Measurements from ENCODE around the gene RALGPS1. TPM values are rescaled to one million over a fixed set of nuclear protein-coding genes. Genes with fewer than 3 reads are reported as not detected.
"Not testable (repeated sequence)": the region's sequence is repeated elsewhere in the genome, so short reads cannot be mapped to it uniquely, and the experiment has no call there.

Gene RALGPS1
- total RNA-seq, 1 donor from 2014 or later = 48.8 TPM

DNA sequence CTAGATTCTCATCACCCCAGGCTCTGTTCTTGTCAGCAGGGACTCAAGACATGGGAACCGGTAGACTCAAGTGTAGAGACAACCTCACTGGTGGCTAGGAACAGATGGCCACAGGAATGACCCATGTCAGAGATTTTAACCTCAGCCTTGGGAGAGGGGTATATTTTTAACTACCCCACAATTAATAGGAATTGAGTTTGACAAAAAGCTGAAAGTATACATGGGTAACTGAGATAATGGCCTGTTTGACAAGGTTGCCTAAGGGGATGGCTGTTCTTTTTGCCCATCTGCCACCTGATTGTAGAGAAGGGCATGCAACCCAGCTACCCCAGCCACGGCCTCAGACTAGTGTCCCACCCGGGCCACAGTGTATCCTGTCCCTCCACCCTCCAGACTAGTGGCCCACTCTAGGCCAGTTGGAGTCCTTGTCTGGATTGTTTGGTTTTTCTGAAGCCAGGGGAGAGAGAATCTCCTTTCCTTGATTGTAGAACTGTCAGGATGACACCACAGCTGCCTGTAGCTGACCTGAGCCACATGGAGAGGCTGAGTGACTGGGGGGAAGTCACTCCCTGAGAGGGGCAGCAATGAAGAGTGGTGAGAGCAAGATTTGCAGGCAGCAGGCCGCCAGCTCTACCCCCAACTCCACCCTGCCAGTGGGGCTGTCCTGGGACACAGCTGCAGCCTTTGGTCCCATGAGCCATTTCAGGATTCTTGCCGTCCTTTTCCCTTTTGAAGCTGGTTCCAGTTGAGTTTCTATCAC is 222.5 kb downstream of the RALGPS1 start:
- DNase-seq (ENCODE audit: low spot score) = peak; percentile 38

GRCh38 chr9:127137640-127138360 is 223.2 kb downstream of the RALGPS1 start:
- DNase-seq (ENCODE audit: low spot score) = no peak

DNA sequence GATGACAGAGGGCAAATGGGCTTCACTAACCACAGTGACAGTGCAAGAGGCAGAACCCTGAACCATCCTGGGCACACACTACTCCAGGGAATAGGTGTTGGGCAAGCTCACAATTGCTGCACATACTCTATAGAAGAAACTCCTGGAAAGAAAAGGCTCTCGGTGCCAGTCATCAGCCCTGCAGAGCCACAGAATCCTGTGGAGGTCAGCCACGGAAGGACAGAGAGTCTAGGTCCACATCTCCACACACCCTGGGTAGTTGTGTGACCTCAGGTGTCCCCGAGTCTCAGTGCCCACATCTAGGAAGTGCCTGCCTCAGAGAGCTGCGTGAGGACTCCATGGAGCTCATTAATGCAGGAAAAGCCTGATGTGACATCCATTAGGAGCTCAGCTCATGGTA is 223.9 kb downstream of the RALGPS1 start:
- DNase-seq (ENCODE audit: low spot score) = no peak

DNA sequence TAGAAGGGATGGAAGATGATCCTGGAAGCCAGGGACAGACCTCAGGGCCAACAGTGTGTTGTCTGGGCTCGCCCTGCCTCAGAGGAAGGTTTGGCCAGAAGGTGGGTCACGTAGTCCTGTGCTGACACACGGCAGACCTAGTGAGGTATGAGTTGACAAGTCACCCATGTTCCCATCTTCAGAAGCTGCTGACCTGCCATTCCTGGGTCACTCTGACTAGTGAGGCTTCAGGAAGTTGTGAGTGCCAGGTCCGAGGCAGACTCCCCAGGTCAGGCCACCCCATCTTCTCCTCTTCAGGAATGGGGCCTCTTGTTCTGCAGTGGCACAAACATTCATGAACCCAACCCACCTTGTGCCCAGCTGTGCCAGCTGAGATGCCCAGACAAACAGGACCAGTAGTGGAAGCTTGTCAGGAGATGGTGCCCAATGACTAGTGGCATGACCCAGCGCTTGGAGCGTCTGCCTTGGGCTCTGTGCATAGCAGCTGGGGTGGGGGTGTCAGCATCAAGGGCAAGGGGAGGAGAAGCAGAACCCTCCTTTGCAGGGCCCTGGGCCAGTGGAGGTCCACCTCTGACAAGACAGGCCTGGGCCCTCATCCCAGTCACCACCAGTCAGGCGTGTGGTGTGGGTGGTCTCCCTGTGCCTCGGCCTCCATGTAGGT is 224.6 kb downstream of the RALGPS1 start:
- DNase-seq (ENCODE audit: low spot score) = peak; percentile 35

- peak; percentile 35 for DNase-seq (ENCODE audit: low spot score)
Measured at GRCh38 chr9:127139775-127140174, 225.2 kb downstream of the RALGPS1 start.

- peak; percentile 35 for DNase-seq (ENCODE audit: low spot score)
Measured at GRCh38 chr9:127140181-127140580, 225.6 kb downstream of the RALGPS1 start.

- peak; percentile 40 for DNase-seq (ENCODE audit: low spot score)
Measured at GRCh38 chr9:127140842-127141675, 226.5 kb downstream of the RALGPS1 start.

DNA sequence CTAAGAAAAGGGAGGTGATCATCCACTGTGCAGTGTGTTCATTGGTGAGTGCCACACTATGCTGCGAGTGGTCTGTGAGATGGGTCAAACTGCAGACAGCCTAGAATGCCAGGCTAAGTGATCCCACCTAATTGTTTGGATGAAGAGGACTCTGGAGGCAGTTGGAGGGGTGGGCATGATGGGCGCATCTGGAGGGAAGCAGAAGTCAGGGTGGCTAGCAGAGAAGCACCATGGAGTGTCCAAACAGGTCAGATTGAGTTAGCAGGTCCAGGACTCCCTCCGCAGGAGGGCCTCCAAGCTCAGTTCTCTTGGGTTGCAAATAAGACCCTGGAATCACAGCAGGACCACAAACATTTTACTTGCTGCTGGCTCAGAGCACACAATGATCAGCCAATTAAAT is 227.7 kb downstream of the RALGPS1 start:
- DNase-seq (ENCODE audit: low spot score) = no peak

DNA sequence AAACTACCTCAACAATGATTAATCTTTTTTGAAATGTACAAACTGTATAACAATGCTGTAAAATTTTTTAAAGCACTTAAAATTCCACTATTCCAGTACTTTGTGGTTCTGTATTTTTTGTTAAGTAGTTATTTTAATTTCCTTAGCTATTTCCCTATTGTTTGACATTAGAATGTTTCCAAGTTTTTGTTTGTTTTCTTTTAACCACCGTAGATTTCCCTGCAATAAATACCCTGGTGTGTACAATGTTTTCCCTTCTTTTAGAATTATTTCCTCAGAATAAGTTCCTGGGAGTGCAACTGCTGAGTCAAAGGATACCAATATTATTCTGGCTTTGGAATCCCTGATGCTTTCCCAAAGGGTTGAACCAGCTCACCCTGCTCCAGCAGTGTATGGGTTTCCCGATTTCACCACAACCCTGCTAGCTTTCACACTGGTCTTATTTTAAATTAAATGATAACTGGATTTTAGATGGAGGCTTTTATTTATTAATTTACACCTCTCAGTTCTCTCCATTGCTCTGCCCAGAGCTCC is 228.4 kb downstream of the RALGPS1 start:
- DNase-seq (ENCODE audit: low spot score) = no peak

GRCh38 chr9:127143920-127144465 is 229.4 kb downstream of the RALGPS1 start:
- DNase-seq (ENCODE audit: low spot score) = peak; percentile 29

DNA sequence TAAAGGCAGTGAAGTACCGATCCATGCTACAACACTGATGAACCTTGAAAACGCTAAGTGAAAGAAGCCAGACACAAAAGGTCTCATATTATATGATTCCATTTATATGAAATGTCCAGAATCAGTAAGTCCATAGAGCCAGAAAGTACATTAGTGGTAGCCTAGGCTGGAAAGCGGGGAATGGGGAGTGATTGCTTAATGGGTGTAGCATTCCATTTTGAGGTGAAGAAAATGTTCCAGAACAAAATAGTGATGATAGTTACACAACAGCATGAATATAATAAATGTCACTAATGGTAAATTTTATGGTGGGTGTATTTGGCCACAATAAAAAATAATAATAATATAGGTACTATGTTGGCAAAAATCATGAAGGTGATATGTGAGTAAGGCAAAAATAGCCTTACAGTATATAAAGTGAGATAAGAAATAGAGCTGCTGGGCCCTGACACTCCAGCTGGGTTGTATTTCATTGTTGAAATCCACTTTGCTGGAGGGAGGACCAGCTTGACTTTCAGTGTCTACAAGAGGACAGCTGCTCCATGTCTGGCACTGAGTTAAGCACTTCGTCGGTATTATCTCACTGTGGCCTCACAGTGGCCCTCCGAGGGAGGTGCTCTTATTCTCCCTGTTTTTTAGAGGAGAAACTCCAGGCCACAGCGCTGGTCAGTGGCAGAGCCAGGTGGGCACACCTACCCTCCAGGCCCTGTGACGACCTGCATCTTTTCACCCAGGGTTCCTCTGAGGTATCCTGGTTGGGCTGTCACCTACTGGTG is 230.3 kb downstream of the RALGPS1 start:
- DNase-seq (ENCODE audit: low spot score) = peak; percentile 48

DNA sequence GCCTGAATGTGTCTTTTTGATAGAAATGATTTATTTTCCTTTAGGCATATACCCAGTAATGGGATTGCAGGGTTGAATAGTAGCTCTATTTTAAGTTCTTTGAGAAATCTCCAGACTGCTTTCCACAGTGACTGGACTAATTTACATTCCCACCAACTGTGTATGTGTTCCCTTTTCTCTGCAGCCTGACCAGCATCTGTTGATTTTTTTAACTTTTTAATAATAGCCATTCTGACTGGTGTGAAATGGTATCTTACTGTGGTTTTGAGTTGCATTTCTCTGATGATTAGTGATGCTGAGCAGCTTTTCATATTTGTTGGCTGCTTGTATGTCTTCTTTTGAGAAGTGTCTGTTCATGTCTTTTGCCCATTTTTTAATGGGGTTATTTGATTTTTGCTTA is 232.3 kb downstream of the RALGPS1 start:
- not testable (repeated sequence) for DNase-seq (ENCODE audit: low spot score)

- no peak for DNase-seq (ENCODE audit: low spot score)
Measured at GRCh38 chr9:127147251-127147650, 232.7 kb downstream of the RALGPS1 start.

- no peak for DNase-seq (ENCODE audit: low spot score)
Measured at GRCh38 chr9:127148014-127148413, 233.4 kb downstream of the RALGPS1 start.

DNA sequence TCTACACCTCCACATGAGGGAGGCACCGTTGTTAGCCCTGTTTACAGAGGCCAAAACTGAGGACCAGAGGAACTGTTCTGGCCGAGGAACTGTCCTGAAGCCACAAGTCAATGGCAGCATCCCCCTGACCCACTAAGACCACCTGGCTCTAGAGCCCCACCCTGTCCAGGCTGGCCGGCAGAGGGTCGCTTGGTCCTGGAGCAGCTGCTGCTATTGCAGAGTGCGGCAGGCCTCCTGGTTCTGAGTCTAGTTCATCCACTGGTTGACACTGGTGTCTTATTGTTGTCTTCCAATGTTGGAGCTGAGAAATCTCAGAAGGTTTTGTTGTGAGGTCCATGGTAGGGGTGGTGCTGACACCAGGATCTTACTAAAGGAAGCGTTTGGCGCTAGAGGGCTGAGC is 234.4 kb downstream of the RALGPS1 start:
- DNase-seq (ENCODE audit: low spot score) = no peak

- no peak for DNase-seq (ENCODE audit: low spot score)
Measured at GRCh38 chr9:127149463-127150390, 235.1 kb downstream of the RALGPS1 start.

DNA sequence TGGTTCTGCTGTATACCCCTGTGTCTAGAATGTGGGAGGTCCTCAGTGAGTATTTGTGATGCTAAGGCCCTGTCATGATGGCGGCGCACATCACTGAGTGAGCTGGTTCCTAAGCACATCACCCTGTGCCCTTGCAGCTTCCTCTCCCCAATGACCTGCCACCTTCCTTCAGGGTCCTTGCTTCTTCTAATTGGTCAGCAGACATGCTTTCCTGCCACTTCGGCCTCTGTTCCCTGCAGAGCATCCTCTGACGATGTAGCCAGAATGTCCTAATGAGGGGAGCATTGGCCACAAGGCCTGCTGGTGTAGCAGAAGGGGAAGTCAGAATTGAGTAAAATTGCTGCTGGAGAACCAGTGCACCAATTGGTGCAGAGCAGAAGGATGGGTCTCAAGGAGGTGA is 238.9 kb downstream of the RALGPS1 start:
- peak; percentile 29 for DNase-seq (ENCODE audit: low spot score)

GRCh38 chr9:127154003-127154389 is 239.4 kb downstream of the RALGPS1 start:
- peak; percentile 34 for DNase-seq (ENCODE audit: low spot score)
